Tongue (tissue), 2 donors: ENCODE data around the gene CYP2R1. TPM values are rescaled to one million over a fixed set of nuclear protein-coding genes. Genes with fewer than 3 reads are reported as not detected.
"Not testable (repeated sequence)": the region's sequence is repeated elsewhere in the genome, so short reads cannot be mapped to it uniquely, and the experiment has no call there.

Source experiments
- DNase-seq: peaks from one replicate; pipeline ENCODE4 v3.0.0-alpha.2; 2015
- total RNA-seq: library from RNA; depleted of rRNA; stranded (reverse); fragments of >200 nt; gene quantifications from one replicate; pipeline ENCODE4 v1.2.3, GENCODE V29; 2014

Gene CYP2R1
- total RNA-seq, 1 donor from 2014 or later = 24.6 TPM

DNA sequence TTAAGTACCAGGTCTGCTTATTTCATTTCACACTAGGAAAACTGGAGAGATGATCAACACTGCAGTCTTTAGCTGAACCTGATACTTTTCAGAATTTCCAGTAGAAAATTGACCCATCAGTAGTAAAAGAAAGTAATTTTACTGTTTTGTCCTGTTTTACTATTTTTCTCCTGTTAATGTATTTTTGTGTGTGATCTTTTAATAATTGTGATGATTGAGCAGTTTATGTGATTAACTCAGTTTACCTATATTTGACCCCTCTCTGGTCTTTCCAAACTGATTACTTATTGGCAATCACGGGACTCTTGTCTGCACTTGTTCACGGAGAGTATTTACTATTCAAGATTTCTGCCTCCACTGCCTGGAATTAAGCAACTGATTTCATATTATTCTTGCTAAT, 546 bp upstream of the CYP2R1 start:
- DNase-seq = no peak

DNA sequence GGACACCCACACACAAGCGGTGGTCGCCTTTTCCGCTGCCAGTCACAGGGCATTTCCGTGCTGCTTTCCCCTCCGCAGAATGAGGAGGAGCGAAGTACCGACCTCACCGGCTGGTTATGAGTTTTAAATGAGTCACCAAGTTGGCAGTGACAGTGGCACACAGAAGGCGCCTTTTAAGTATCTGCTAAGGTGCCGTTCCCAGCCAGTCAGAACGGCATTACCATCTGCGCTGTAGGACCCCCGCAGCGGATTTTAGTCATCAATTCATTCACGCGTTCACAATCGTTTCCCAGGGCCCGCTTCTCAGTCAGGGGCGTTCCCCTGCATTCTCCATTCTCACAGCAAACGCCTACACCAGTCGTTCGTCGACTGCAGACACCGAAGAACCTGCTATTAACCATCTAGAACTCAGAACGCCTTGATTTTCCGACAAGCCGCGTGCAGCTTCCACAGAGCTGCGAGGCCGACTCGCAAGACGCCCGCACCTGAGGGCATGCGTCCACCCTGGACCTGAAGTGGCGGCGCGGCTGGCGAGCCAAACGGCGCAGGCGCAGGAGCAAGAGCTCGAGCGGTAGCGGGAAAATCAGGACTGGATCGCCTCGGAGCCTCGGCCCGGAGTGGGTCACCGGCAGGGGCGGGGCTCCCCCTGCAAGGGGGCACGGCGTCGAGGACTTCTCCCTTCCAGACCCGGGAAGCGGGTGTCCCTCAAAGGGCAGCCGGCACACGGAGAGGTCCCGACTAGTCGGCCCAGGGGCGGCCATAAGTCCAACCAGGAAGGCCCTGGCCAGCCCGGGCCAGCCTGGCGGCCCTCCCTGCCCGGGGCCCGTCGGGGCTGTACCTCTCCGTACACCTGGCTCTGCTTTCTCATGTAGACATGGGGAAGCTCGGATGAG, 642 bp downstream of the CYP2R1 start:
- DNase-seq = peak; percentile 95

DNA sequence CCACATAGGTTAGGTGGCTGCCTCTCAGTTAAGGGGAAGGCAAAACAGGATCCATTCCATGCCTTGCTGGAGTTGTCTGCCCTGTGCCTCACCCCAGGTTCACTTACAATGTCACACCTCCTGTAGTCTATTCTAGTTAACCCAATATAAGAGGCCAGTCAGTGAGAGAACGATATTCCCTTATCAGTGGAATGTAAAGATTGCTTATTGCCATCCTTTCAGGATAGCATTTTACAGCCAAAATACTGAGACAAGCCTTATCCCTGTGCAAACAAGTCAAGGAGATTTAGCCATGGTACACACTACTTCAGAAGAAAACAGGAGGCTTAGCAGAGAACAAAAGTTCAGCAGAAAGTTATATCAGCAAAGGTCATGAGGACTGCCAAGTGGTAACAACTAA, 5.5 kb downstream of the CYP2R1 start:
- no peak for DNase-seq

DNA sequence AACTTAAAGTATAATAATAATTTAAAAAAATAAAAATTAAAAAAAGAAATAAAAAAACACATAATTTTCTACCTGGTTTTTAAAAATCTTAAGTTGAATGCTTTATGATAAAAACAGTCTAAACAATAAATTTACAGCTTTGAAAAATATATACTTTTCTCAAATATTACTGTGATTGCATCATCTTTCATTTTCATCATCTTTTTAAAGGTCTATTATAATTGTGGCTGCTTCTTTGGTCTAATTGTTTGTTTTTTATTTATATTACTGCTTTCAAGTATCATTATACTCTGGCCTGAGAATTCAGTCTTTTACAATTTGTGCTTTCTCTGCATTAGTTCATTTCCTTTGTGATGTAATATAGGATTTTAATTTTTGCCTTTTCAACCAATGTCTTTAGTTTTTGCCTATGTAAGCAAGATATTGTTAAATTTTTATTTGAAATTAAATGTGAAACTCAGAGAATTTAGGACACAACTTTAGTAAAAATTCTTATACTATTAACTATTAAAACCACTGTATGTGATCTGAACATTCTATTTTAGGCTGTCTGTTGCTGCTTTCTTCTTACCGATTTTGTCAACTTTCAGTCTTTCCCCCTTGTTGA, 7.3 kb downstream of the CYP2R1 start:
- DNase-seq = no peak

DNA sequence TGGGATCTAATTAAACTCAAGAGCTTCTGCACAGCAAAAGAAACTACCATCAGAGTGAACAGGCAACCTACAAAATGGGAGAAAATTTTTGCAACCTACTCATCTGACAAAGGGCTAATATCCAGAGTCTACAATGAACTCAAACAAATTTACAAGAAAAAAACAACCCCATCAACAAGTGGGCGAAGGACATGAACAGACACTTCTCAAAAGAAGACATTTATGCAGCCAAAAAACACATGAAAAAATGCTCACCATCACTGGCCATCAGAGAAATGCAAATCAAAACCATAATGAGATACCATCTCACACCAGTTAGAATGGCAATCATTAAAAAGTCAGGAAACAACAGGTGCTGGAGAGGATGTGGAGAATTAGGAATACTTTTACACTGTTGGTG, 8.3 kb downstream of the CYP2R1 start:
- DNase-seq = not testable (repeated sequence)

DNA sequence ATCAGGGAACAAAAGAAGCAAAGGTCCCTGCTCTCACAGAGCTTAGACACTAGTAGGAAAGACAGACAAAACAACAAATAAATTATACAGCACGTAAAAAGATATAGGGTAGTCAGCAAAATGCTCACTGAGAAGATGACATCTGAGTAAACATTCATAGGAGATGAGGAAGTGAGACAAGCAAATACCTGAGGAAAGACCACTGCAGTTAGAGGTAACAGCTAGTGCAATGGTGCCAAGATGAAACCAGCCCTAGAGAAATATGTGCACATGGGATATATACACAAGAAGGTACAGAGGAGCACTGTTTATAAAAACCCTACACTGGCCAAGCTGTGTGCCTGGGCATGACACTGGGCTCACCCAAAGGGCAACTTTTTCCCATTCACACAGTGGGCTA, 9.8 kb downstream of the CYP2R1 start:
- DNase-seq = no peak

DNA sequence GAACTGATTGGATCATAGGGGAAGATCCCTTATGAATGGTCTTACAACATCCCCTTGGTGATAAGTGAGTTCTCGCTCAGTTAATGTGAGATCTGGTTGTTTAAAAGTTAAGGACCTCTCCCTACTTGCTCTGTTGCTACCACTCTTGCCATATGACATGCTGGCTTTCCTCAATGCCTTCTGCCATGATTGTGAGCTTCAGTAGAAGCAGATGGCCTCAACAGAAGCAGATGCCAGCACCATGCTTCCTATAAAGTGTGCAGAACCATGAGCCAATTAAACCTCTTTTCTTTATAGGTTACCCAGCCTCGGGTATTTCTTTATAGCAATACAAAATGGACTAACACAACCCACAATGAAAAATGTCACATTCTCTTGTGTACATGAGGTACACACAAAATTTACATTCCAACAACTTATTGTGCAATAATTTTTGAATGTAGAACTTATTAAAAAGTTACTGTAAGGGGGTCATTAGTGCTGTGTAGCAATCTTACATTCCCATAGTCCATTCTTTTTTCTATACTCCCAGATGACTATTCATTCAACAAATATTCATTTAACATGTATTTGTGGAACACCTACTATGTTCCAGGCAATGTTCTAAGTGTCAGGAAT, 10.3 kb downstream of the CYP2R1 start:
- no peak for DNase-seq

DNA sequence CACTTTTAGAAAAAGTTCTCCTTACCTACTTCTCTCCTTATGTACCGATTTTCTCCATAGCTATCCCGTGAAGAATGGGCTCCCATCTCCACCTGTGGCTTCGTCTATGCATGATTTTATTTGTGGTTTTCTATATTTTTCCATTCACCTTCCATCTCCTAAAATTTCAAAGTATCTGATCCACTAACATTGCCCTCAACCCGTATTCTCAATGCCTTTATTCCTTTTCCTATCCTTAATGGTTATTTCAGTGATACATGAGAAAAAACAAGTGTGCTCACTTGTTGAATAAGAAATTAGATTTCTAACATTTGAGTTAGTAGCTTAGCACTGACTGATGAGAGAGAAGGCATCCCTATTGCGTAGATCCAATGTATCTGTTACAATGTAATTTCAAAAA, 16.9 kb downstream of the CYP2R1 start:
- no peak for DNase-seq

DNA sequence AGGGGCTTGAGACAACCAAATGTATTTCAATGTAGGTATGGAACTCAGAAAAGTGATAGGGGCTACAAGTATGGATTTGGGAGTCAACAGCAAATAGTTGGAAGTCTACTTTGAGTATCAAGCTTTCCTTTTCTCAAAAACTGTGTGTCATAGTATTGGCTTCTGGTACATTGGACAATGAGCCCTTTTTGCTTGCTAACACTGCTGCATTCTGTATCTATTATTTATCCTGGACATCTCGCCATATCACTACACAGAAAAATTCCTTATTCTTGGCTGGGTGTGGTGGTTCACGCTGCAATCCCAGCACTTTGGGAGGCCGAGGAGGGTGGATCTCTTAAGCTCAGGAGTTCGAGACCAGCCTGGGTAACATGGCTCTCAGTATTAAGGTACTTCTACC, 18.4 kb downstream of the CYP2R1 start:
- no peak for DNase-seq

DNA sequence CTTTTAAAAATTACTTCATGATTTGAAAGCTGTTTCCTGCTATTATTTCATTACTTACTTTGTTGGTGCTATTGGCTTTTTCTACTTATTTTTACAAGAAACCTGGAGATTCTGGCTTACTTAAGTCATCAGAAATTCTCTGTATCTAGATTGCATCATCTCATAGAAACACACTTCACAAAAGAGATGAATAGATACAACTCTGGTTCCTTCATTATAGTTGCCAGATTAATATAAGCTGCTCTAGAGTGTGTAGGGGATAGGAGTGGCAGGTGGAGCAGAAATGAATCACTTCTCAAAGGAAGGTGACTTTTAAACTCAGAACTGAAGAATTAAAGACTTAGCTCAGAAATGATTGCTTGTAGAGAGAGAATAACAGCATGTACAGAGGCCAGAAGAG, 20.0 kb downstream of the CYP2R1 start:
- no peak for DNase-seq

DNA sequence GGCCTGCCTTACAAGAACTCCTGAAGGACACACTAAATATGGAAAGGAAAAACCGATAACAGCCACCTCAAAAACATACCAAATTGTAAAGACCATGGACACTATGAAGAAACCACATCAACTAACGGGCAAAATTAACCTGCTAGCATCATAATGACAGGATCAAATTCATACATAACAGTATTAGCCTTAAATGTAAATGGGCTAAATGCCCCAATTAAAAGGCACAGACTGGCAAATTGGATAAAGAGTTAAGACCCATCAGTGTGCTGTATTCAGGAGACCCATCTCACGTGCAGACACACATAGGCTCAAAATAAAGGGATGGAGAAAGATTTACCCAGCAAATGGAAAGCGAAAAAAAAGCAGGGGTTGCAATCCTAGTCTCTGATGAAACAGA, 28.3 kb downstream of the CYP2R1 start:
- not testable (repeated sequence) for DNase-seq

DNA sequence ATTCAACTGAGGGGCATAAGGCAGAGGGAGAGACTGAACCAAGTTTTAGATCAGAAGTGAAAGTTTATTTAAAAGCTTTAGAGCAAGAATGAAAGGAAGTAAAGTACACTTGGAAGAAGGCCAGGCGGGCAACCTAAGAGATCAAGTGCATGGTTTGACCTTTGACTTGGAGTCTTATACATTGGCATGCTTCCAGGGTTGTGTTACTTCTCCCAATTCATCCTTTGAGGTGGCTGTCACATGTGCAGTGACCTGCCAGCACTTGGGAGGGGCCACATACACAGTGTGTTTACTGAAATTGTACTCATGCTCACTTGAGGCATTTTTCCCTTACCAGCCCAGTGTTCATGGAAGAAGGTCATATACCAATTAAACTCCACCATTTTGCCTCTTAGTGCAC, 30.4 kb downstream of the CYP2R1 start:
- no peak for DNase-seq

DNA sequence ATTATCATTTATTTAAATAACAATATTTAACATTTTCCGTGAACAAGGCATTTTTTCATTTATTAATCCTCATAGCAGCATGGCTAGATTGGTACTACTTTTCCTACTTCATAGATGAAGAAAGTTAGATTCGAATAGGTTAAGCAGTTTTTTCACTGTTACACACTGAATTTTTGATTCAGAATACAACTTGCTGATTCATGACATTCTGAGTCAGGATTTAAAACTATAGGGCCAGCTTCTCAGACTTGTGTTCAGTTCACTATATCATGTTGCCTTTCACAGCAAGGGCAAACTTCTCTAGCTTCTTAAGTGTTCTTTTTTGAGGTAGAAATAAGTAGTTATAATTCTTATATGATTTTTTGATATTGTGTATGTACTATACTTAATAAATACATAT, 31.5 kb downstream of the CYP2R1 start:
- DNase-seq = no peak

DNA sequence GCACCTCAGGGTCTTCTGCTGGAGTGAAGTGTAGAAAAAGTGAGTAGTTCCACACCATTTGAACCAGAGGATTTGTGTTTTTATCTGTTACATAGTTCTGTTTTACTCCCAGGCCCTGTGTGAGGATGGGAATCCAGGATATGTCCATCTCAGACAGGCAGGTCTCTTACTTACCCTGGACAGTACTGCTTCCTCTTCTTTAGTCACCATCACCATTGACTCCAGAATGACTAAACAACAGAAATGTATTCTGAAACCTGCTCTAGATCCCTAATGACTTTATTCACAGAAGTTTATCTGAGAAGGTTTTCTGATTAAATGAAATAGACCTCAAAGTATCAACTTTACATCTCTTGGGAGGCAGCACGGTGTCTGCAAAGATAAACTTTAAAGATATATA, 33.6 kb downstream of the CYP2R1 start:
- no peak for DNase-seq

DNA sequence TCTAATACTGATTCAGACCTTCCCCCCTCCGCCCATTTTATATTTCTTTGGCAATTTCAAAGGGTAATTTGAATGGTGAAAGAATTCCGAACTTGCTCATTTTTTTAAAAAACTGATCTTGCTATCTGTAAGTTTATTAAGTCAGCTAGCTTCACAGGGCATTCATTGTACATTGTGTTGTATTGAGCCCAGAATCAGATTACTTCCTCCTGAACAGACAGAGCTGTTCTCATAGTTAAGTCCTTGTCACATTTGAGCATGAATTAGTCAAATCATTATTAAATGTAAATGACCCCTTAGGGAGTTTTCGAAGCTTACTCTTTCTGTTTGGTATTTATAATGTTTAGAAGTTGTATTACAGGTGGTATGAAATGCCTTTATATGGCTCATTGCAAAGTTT, 34.4 kb downstream of the CYP2R1 start:
- no peak for DNase-seq

DNA sequence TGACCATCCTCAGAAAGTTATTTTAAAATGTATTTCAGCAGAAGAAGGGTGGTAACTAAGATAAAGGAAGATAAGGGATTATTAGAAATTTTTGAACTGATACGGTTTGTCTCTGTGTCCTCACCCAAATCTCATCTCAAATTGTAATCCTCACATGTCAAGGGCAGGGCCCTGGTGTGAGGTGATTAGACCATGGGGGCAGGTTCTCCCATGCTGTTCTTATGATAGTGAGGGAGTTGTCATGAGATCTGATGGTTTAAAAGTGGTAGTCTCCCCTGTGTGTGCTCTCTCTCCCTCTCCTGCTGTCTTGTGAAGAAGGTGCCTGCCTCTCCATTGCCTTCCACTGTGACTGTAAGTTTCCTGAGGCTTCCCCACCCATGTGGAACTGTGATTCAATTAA, 36.1 kb downstream of the CYP2R1 start:
- no peak for DNase-seq

DNA sequence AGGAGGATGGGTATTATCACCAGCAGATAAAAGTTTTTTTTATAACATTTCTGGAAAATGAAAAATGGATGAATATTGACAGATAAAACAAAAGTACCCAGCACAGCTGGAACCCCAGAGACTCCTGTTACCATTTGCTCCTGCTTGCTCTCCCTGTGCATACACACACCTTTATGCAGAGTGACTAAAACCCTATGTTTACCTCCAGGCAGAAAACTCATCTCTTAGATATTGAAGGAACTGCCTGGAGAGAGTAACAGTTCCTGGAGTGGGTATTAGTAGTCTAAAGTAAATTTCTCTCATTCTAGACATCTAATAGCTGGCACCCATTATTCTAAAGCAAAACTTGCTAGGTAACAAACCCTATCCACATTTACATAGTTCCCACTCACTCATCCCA, 38.0 kb downstream of the CYP2R1 start:
- DNase-seq = no peak

DNA sequence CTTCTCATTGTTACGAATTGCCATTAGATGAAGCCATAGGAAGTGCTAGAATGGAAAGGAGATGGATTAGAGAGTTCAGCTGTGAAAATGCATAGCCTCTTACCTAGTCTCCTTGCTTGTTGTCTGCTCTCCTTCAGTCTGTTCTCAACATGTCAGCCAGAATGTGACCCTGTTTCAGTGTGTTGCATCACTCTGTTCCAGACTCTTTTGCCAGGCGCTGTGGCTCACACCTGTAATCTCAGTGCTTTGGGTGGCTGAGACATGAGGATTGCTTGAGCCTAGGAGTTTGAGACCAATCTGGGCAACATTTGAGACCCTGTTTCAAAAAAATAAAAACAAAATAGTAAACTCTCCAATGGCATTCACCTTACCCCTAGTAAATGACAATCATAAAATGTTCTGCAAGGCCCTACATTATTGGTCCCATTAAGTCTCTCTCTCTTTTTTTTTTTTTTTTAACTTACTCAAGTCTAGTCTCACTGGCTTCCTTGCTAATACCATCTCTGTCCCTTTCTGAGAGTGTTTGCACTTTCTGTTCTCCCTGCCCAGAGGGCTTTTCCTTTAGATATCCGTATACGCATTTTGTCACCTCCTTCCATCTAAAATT, 39.4 kb downstream of the CYP2R1 start:
- no peak for DNase-seq

DNA sequence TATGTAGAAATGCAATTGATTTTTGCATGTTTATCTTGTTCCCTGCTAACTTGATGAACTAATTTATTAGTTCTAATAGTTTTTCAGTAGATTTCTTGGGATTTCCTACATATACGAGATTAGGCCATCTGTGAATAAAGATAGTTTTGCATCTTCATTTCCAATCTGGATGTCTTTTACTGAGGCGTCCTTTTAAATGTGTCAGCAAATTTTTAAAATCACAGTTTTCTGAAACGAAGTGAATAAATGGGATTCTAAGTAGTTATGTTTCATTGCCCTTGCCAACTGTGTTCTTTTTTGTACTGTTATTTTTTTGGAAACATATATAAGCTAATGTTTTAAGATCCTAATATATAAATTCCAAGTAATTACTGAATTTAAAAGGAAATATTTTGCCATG, 50.0 kb downstream of the CYP2R1 start:
- DNase-seq = no peak

DNA sequence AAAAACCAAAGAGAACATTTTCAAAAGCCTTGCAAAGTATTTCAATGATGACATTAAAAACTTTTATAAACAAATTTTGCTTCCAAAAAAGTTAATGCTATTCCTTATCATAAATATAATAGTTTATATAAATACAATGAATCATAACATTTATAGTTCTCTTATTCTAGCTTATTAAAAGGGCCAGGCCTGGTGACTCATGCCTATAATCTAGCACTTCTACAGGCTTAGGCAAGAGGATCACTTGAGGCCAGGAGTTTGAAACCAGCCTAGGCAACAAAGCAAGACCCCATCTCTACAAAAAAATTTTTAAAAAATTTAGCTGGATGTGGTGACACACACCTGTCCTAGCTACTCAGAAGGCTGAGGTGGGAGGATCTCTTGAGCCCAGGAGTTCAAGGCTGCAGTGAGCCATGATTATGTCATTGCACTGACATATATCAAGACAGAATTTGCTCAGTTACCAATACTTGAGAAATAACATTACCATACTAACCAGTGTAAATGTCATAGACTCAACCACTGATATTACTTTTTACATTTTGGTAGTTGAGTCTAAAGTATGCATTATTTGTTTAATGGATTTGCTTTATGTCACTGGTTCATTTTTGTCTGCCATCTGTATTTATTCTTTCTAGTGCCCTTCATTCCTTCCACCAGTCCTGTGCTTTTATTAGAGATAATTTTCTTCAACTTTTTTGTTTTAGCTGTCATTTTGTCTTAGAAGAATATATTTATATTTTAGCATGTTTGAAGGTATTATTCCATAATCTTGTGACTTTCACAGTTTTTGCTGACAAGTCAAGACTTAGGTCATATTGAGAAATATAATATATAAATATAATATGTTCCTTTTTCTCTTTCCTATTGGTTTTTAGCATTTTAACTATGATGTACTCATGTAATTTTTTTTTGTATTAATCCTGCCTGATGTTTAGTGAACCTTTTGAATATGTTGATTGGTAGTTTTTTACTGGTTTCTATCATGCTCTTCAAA, 56.2 kb downstream of the CYP2R1 start:
- DNase-seq = no peak
